Heart right ventricle (tissue), 16 donors: Measurements from ENCODE around the gene CDH23. TPM values are rescaled to one million over a fixed set of nuclear protein-coding genes. Genes with fewer than 3 reads are reported as not detected.

Source experiments
- ATAC-seq, 8 donors: fragments of 200-7000 bp; cut with Tn5 transposase; one replicate each; pipeline ENCODE4 v1.9.1; 2020; ENCODE audit warnings: mild to moderate bottlenecking in 8 of 8, moderate library complexity in 8 of 8, moderate number of reproducible peaks in 1 of 8
- DNase-seq, 2 donors: peaks; one replicate each; pipeline ENCODE4 v3.0.0-alpha.2; 2020
- H3K27ac ChIP-seq, 10 donors: fragments of 200-600 bp; sonication (generic) in 2 of 10; one replicate each; pipeline versions ENCODE4 v1.5.0 to v1.8.0; 2020 to 2022; ENCODE audit warnings: mild to moderate bottlenecking in 3 of 10
- H3K27me3 ChIP-seq, 7 donors: fragments of 200-600 bp; one replicate each; pipeline ENCODE4 v1.8.0; 2021 to 2022; ENCODE audit warnings: mild to moderate bottlenecking in 2 of 7
- H3K36me3 ChIP-seq, 9 donors: fragments of 200-600 bp; sonication (generic) in 1 of 9; one replicate each; pipeline versions ENCODE4 v1.5.0 to v1.8.0; 2020 to 2022; ENCODE audit warnings: mild to moderate bottlenecking in 2 of 9
- H3K4me1 ChIP-seq, 9 donors: fragments of 200-600 bp; sonication (generic) in 1 of 9; one replicate each; pipeline versions ENCODE4 v1.5.0 to v1.8.0; 2020 to 2022; ENCODE audit warnings: mild to moderate bottlenecking in 4 of 9
- H3K4me3 ChIP-seq, 10 donors: fragments of 200-600 bp; sonication (generic) in 2 of 10; one replicate each; pipeline versions ENCODE4 v1.5.0 to v1.8.0; 2020 to 2022; ENCODE audit warnings: mild to moderate bottlenecking in 7 of 10, moderate library complexity in 2 of 10
- H3K9me3 ChIP-seq, 11 donors: fragments of 200-600 bp in 10 of 11; sonication (generic) in 2 of 11; one replicate each; pipeline versions ENCODE4 v1.5.0 to v1.8.0; 2013 to 2022; ENCODE audit warnings: mild to moderate bottlenecking in 2 of 11, control low read depth in 1 of 11, moderate library complexity in 1 of 11
- WGBS, 2 donors: extraction: QIAGEN DNeasy Blood & Tissue Kit; methylation state at CpG; one replicate each; pipeline ENCODE4 v1.1.7; 2013; ENCODE audit warnings: inconsistent platforms in 1 of 2; 5-methylcytosine and 5-hydroxymethylcytosine counted together
- intact Hi-C, 10 donors: fragments of 100-400 bp; cut with DNase I; formaldehyde crosslinking; loops; one replicate each; pipeline versions ENCODE4 v1.11.1 to v1.14.2; 2022
- polyA plus RNA-seq, 2 donors: library from polyadenylated mRNA; stranded (reverse); fragments of 200-250 nt; gene quantifications; one replicate each; pipeline ENCODE4 v1.2.3, GENCODE V29; 2013
- total RNA-seq, 10 donors: library from RNA; stranded (reverse); fragmentation: NEBNext Ultra II Directional in 3 of 10; extraction: Animal tissue kit (Norgen Biotek cat#: 25700) in 3 of 10; gene quantifications; one replicate each; pipeline versions ENCODE4 v1.2.1 to v1.2.4, GENCODE V29; 2021 to 2023
- TF ChIP-seq, protein P1 (sequence below), 9 donors: fragments of 200-600 bp; sonication (generic) in 2 of 9; IDR thresholded peaks; one replicate each; pipeline versions ENCODE4 v1.5.0 to v1.8.0; 2021 to 2022; ENCODE audit warnings: antibody characterized with exemption in 9 of 9, mild to moderate bottlenecking in 5 of 9, moderate library complexity in 1 of 9
- donor health status: Arrhythmogenic right ventricular cardiomyopathy.
- donor health status: ischemic (EF 13 %, LVEDD 7.1; RV severe dilation, severe dysfunction).
- donor health status: healthy with polysubstance abuse.
- donor health status: DM: no; HTN: yes; CAD: no.
- donor health status: DM: no; HTN: no; CAD: no.
- donor health status: ischemic (EF 25% LVEDD 6.9; RV normal size, moderate dysfunction).
- donor health status: ischemic (EF 25% LVEDD 5.7; RV mildly dilated, moderate dysfunction).
- donor health status: healthy.
- donor health status: DM: yes; HTN: yes; CAD: no.
- donor health status: Ischemic cardiomyopathy.
- donor health status: ischemic (EF 35%, LVEDD 5.7; RV mildly dilated, moderate dysfunction).
- donor health status: nonischemic (EF 11% LVEDD 7.7; RV severe dilation, severe dysfunction).
- donor health status: DM: yes; HTN: yes; CAD: no.
- donor health status: PGD.
- donor health status: ischemic (EF 29% LVEDD 5.4; RV normal size, mild dysfunction).
- donor health status: nonischemic (EF 23%, LVEDD 6.1; RV moderate dilation, normal function).

CDH23 gene
- total and polyA plus RNA-seq, 12 donors = 1.1 to 7.7 (median 4.6) TPM

DNA sequence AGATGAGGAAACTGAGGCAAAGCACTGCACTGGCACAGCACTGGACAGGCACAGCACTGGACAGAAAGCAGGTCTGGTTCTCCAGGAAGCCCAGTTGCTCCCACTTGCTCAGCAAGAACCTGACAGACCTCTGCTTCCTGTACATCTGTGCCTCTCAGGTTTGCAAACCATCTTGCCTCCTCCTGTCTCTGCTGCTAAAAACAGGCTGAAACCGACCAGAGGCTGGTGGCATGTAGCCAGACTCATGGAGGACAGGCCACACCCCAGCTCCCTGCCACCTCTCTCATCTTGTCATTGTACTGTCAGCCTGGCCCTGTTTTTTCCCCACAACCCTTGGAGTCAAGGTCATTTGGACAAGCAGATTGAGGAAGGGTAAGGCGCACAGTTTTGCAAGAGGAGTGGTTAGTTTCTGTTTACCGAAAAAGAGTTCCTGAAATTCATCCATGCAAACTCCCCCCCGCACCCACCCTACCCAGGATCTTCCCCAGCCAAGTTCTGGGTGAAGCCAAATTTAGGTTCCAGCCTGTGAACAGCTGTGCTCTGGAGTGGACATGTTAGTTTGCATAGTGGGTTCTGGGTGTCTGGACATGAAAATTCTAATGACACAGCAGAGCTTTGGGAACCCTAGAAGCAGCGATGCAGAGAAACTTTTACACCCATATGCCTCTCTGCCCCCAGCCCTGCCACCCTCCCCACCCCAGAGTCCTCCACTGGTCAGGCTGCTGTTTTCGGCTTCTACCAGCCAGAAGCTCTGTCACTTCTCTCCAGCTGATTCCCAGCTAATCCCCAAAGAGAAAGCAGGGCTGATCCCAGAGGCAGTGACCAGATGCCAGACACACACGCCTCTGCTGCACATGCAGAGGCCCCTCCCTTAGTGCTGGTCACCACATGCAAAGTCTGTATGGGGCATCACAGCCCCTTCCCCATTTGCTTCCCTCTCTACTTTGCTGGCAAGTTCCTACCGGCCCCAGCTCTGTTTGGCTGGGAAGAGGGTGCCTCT, 331.3 kb downstream of the CDH23 start:
- Histone ChIP-seq H3K27me3 (no peaks in the 10 kb centered on the region), H3K4me1 (peaks cover 13 to 59% (median 44%) of the 10 kb centered on the region in 9 donors), H3K4me3 (peak overlapping the region in 2 of 10 donors; percentile 2 to 11), H3K9me3 (no peaks in the 10 kb centered on the region), H3K27ac (peak overlapping the region; percentile 39 to 93 (median 77)), H3K36me3 (no peaks in the 10 kb centered on the region)
- ATAC-seq (peak; percentile 56 to 83 (median 72)), DNase-seq (peak; percentile 64 to 79)
- intact Hi-C loops = loop anchor here in 6 of 10 donors (5.0 kb wide), 1 partner anchor 44 kb away; the partner anchor contains the start of gene VSIR (in 6 of the 6)
- 14 to 16% methylated on average over 8 of the region's 8 CpGs for WGBS, 2 donors
- TF ChIP-seq, protein P1, sequence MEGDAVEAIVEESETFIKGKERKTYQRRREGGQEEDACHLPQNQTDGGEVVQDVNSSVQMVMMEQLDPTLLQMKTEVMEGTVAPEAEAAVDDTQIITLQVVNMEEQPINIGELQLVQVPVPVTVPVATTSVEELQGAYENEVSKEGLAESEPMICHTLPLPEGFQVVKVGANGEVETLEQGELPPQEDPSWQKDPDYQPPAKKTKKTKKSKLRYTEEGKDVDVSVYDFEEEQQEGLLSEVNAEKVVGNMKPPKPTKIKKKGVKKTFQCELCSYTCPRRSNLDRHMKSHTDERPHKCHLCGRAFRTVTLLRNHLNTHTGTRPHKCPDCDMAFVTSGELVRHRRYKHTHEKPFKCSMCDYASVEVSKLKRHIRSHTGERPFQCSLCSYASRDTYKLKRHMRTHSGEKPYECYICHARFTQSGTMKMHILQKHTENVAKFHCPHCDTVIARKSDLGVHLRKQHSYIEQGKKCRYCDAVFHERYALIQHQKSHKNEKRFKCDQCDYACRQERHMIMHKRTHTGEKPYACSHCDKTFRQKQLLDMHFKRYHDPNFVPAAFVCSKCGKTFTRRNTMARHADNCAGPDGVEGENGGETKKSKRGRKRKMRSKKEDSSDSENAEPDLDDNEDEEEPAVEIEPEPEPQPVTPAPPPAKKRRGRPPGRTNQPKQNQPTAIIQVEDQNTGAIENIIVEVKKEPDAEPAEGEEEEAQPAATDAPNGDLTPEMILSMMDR (IDR thresholded peaks at IDR 0.05) = no peak

DNA sequence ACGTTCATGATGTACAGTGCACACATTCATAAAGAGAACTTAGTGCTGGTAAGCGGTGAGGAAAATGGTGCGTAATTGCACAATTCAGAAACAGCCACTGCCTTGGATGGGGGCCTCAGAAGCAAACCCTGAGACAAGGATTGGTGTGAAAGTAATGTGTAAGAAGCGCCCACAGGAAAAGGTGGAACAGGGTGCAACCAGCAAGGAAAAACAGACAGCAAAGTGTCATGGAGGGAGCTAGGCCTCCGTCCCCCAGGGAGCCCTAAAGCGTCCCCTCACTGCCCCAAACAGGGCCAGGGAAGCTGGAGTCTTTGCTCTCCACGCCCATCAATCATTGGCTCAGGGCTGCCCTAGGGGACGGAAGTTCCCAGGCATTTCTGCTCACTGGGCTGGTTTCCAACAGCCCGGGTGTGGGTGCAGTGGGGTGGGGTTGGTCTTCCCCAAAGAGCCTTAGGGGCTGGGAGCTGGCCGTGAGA, 332.5 kb downstream of the CDH23 start:
- TF ChIP-seq, protein P1 (IDR thresholded peaks at IDR 0.05) = no peak
- peak overlapping the region in 9 of 10 donors; percentile 61 to 93 (median 78) for H3K27ac ChIP-seq
- H3K27me3 ChIP-seq = no peaks in the 10 kb centered on the region
- no peak overlapping the region for H3K4me3 ChIP-seq
- intact Hi-C loops = loop anchor here in 6 of 10 donors (5.0 kb wide), 1 partner anchor 43 kb away; the partner anchor contains the start of gene VSIR (in 6 of the 6)
- no peaks in the 10 kb centered on the region for H3K36me3 ChIP-seq
- ATAC-seq (peak in 7 of 8 donors; percentile 21 to 63 (median 48)), DNase-seq (peak; percentile 55 to 70)
- H3K9me3 ChIP-seq = no peaks in the 10 kb centered on the region
- 48 to 55% methylated on average over 10 of the region's 10 CpGs for WGBS, 2 donors
- H3K4me1 ChIP-seq = peaks cover 13 to 66% (median 44%) of the 10 kb centered on the region in 9 donors

DNA sequence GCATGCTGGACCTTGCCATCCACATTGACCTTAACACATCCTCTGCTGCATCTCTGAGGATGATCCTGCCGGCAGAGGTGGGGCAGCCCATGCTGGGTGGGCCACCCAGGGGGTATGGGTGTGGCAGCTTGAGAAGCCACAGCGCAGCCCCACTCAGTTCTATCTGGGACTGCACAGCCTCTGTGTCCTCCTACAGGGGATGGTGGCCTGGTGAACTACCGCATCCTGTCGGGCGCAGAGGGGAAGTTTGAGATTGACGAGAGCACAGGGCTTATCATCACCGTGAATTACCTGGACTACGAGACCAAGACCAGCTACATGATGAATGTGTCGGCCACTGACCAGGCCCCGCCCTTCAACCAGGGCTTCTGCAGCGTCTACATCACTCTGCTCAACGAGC, 335.1 kb downstream of the CDH23 start:
- 94 to 96% methylated on average over 12 of the region's 12 CpGs for WGBS, 2 donors
- Histone ChIP-seq H3K27ac (no peak overlapping the region), H3K4me3 (no peak overlapping the region), H3K27me3 (no peaks in the 10 kb centered on the region), H3K36me3 (no peaks in the 10 kb centered on the region), H3K4me1 (peaks cover 13 to 73% (median 37%) of the 10 kb centered on the region in 9 donors), H3K9me3 (no peaks in the 10 kb centered on the region)
- intact Hi-C loops = no loop called here
- TF ChIP-seq, protein P1 (IDR thresholded peaks at IDR 0.05) = no peak
- no peak for ATAC-seq
- DNase-seq = no peak

DNA sequence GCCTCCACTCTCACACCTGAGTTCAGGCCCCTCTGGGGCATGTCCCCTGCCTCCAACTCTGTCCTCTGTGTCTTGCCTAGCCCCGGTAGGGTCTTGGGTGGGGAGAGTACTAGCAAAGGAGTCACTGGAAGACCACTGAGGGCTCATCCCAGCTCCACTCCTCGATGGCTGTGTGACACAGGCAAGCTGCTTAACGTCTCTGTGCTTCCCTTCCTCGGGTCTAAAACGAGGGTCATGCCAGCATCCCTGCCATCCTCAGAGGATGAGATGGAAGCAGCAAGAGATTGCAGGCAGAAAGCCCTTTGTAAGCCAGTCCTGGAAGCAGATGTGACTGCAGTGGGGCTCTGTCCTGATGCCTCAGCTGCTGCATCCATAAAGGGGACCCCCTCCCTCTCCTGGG, 338.1 kb downstream of the CDH23 start:
- TF ChIP-seq, protein P1 (IDR thresholded peaks at IDR 0.05) = no peak
- Histone ChIP-seq H3K27me3 (no peaks in the 10 kb centered on the region), H3K27ac (peak overlapping the region in 2 of 10 donors; percentile 5 to 86), H3K36me3 (no peaks in the 10 kb centered on the region), H3K4me1 (peaks cover 0 to 74% (median 21%) of the 10 kb centered on the region in 9 donors), H3K4me3 (no peak overlapping the region), H3K9me3 (no peaks in the 10 kb centered on the region)
- WGBS, 2 donors = 86 to 88% methylated on average over 5 of the region's 5 CpGs
- ATAC-seq (no peak), DNase-seq (no peak)
- intact Hi-C loops = no loop called here
